ENCODE results near the gene MS4A10. TPM values are rescaled to one million over a fixed set of nuclear protein-coding genes. Genes with fewer than 3 reads are reported as not detected.
"Not testable (repeated sequence)": the region's sequence is repeated elsewhere in the genome, so short reads cannot be mapped to it uniquely, and the experiment has no call there.

The MS4A10 gene
- polyA plus RNA-seq (ENCODE audit: insufficient read length) = 0.08 TPM

GRCh38 chr11:60785136-60785535 is at the start of gene MS4A10:
TSS of gene MS4A10 (plus strand) at chr11:60785333. CDS start at chr11:60790336, 5,003 bp downstream.
- DNase-seq (ENCODE audit: low read depth) = no peak

- no peak for DNase-seq (ENCODE audit: low read depth)
Observed at GRCh38 chr11:60739114-60739513, 46.0 kb upstream of the MS4A10 start.

GRCh38 chr11:60740573-60740972 is 44.6 kb upstream of the MS4A10 start:
- no peak for DNase-seq (ENCODE audit: low read depth)

GRCh38 chr11:60741421-60741820 is 43.7 kb upstream of the MS4A10 start:
- no peak for DNase-seq (ENCODE audit: low read depth)

GRCh38 chr11:60743058-60743457 is 42.1 kb upstream of the MS4A10 start:
- DNase-seq (ENCODE audit: low read depth) = no peak

GRCh38 chr11:60744114-60744513 is 41.0 kb upstream of the MS4A10 start:
- no peak for DNase-seq (ENCODE audit: low read depth)

- no peak for DNase-seq (ENCODE audit: low read depth)
Observed at GRCh38 chr11:60747359-60747873, 37.7 kb upstream of the MS4A10 start.

GRCh38 chr11:60748225-60748624 is 36.9 kb upstream of the MS4A10 start:
- no peak for DNase-seq (ENCODE audit: low read depth)

- no peak for DNase-seq (ENCODE audit: low read depth)
Observed at GRCh38 chr11:60748821-60749220, 36.3 kb upstream of the MS4A10 start.

- no peak for DNase-seq (ENCODE audit: low read depth)
Observed at GRCh38 chr11:60750911-60751310, 34.2 kb upstream of the MS4A10 start.

GRCh38 chr11:60753309-60753708 is 31.8 kb upstream of the MS4A10 start:
- no peak for DNase-seq (ENCODE audit: low read depth)

GRCh38 chr11:60754887-60755286 is 30.2 kb upstream of the MS4A10 start:
- DNase-seq (ENCODE audit: low read depth) = no peak

- no peak for DNase-seq (ENCODE audit: low read depth)
Observed at GRCh38 chr11:60756307-60757032, 28.7 kb upstream of the MS4A10 start, which contains the start of gene MS4A15. TSS of gene MS4A15 (plus strand) at chr11:60756867. CDS start at chr11:60763734, 6,867 bp downstream.

- DNase-seq (ENCODE audit: low read depth) = no peak
Observed at GRCh38 chr11:60757231-60757800, 27.8 kb upstream of the MS4A10 start.

GRCh38 chr11:60758671-60759070 is 26.5 kb upstream of the MS4A10 start:
- not testable (repeated sequence) for DNase-seq (ENCODE audit: low read depth)

GRCh38 chr11:60759438-60760225 is 25.5 kb upstream of the MS4A10 start:
- DNase-seq (ENCODE audit: low read depth) = not testable (repeated sequence)

- DNase-seq (ENCODE audit: low read depth) = peak; percentile 38
Observed at GRCh38 chr11:60761436-60762190, 23.5 kb upstream of the MS4A10 start.

GRCh38 chr11:60762851-60763691 is 22.1 kb upstream of the MS4A10 start:
- DNase-seq (ENCODE audit: low read depth) = peak; percentile 46

GRCh38 chr11:60763692-60764369 is 21.3 kb upstream of the MS4A10 start:
- DNase-seq (ENCODE audit: low read depth) = no peak

- DNase-seq (ENCODE audit: low read depth) = no peak
Observed at GRCh38 chr11:60764879-60765278, 20.3 kb upstream of the MS4A10 start.

Data from forelimb muscle (tissue), 1 donor.